Smooth muscle cell (in vitro differentiated cells): Measurements from ENCODE around the gene PLEKHF1. TPM values are rescaled to one million over a fixed set of nuclear protein-coding genes. Genes with fewer than 3 reads are reported as not detected.

Experiments used
- DNase-seq: peaks from one replicate; lab custom pipeline; 2025; ENCODE audit not compliant: unreplicated experiment; lab: John Stamatoyannopoulos, UW
- H2AFZ ChIP-seq: fragments of 200-600 bp; sonication (generic); 2 replicates; pipeline ENCODE4 v1.6.0; 2016; ENCODE audit warnings: antibody characterized with exemption, low read depth, mild to moderate bottlenecking
- H3F3A ChIP-seq: fragments of 200-600 bp; sonication (generic); 2 replicates; pipeline ENCODE4 v1.6.0; 2017; ENCODE audit warnings: antibody characterized with exemption, low read depth
- H3K27ac ChIP-seq: fragments of 200-600 bp; sonication (generic); 2 replicates; pipeline ENCODE4 v1.5.1; 2016; ENCODE audit warnings: low read depth, mild to moderate bottlenecking
- H3K27me3 ChIP-seq: fragments of 200-600 bp; sonication (generic); 2 replicates; pipeline ENCODE4 v1.6.1; 2016; ENCODE audit warnings: low read depth, mild to moderate bottlenecking
- H3K36me3 ChIP-seq: fragments of 200-600 bp; sonication (generic); 2 replicates; pipeline ENCODE4 v1.5.1; 2016; ENCODE audit warnings: low read depth
- H3K4me1 ChIP-seq: fragments of 200-600 bp; sonication (generic); 2 replicates; pipeline ENCODE4 v1.5.1; 2016; ENCODE audit warnings: low read depth
- H3K4me2 ChIP-seq: fragments of 200-600 bp; sonication (generic); 2 replicates; pipeline ENCODE4 v1.6.0; 2016; ENCODE audit warnings: mild to moderate bottlenecking
- H3K4me3 ChIP-seq: fragments of 200-600 bp; sonication (generic); 2 replicates; pipeline ENCODE4 v1.5.1; 2016; ENCODE audit warnings: mild to moderate bottlenecking
- H3K79me2 ChIP-seq: fragments of 200-600 bp; sonication (generic); 2 replicates; pipeline ENCODE4 v1.6.0; 2016; ENCODE audit warnings: low read depth, mild to moderate bottlenecking
- H3K9ac ChIP-seq: fragments of 200-600 bp; sonication (generic); 2 replicates; pipeline ENCODE4 v1.6.0; 2016; ENCODE audit warnings: low read depth
- H3K9me3 ChIP-seq: fragments of 200-600 bp; sonication (generic); replicated peaks from 2 replicates; pipeline ENCODE4 v1.5.1; 2016; ENCODE audit warnings: low read depth
- H4K20me1 ChIP-seq: fragments of 200-600 bp; sonication (generic); 2 replicates; pipeline ENCODE4 v1.6.0; 2016; ENCODE audit warnings: low read depth
- WGBS: methylation state at CpG from one replicate; pipeline ENCODE4 v1.1.7; 2016; ENCODE audit warnings: low lambda C conversion rate; 5-methylcytosine and 5-hydroxymethylcytosine counted together
- polyA plus RNA-seq: library from polyadenylated mRNA; unstranded; fragments of >200 nt; fragmentation: Nextera tagmentation; extraction: Ambion mirVana; gene quantifications from 2 replicates; pipeline ENCODE4 v1.2.1, GENCODE V29; 2016
- total RNA-seq: library from RNA; depleted of rRNA; stranded (reverse); fragments of >200 nt; gene quantifications from 2 replicates; pipeline ENCODE4 v1.2.3, GENCODE V29; 2014
- TF ChIP-seq, protein P1 (sequence below): fragments of 200-600 bp; sonication (generic); IDR thresholded peaks from 2 replicates; pipeline ENCODE4 v1.5.1; 2017; ENCODE audit warnings: borderline replicate concordance, mild to moderate bottlenecking, antibody characterized with exemption; ENCODE audit not compliant: insufficient read depth, poor library complexity, severe bottlenecking

Gene PLEKHF1
- total and polyA plus RNA-seq, 2 experiments from 2014 or later: 2.2 to 4.0 TPM

DNA sequence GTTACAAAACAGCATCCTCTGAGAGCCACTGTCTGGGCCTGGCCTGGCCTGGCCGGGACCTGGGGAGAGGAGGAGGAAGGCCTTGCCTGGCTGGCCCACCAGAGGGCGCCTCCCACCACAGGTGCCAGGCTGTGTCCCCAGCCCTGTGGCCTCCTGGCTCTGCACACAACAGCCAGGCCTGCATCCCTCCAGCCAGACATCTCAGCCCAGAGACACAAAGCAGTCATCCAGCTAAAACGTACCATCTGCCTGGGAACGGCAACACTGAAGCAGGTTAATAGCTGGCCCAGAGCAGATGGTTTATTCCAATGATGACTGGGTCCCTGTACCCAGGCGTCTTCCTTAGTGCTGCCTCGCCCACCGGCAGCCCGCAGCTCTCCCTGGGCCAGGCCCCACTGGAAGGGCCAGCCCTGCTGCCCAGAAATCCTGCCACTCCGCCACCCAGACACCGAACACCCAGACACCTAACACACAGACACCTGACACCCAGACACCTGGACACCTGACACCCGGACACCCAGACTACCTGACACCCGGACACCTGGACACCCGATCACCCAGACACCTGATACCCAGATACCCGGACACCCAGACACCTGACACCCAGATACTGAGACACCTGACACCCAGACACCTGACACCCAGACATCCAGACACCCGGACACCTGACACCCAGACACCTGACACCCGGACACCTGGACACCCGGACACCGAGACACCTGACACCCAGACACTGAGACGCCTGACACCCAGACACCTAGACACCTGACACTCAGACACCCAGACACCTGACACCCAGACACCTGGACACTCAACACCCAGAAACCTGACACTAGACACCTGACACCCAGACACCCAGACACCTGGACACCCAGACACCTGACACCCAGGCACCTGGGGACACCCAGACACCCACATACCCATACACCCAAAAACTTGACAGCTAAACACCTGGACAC lies 29.7 kb downstream of the PLEKHF1 start:
- H3K4me1 ChIP-seq: no peaks in the 10 kb centered on the region
- peak; percentile 47 for DNase-seq
- TF ChIP-seq, protein P1, sequence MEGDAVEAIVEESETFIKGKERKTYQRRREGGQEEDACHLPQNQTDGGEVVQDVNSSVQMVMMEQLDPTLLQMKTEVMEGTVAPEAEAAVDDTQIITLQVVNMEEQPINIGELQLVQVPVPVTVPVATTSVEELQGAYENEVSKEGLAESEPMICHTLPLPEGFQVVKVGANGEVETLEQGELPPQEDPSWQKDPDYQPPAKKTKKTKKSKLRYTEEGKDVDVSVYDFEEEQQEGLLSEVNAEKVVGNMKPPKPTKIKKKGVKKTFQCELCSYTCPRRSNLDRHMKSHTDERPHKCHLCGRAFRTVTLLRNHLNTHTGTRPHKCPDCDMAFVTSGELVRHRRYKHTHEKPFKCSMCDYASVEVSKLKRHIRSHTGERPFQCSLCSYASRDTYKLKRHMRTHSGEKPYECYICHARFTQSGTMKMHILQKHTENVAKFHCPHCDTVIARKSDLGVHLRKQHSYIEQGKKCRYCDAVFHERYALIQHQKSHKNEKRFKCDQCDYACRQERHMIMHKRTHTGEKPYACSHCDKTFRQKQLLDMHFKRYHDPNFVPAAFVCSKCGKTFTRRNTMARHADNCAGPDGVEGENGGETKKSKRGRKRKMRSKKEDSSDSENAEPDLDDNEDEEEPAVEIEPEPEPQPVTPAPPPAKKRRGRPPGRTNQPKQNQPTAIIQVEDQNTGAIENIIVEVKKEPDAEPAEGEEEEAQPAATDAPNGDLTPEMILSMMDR: peak; percentile 77
- no peaks in the 10 kb centered on the region for H3F3A ChIP-seq
- H2AFZ ChIP-seq: no peak overlapping the region
- no peaks in the 10 kb centered on the region for H3K27me3 ChIP-seq
- H3K36me3 ChIP-seq: no peaks in the 10 kb centered on the region
- peaks cover 27% of the 10 kb centered on the region for H4K20me1 ChIP-seq
- no peaks in the 10 kb centered on the region for H3K79me2 ChIP-seq
- WGBS: 78% methylated on average over 19 of the region's 19 CpGs
- no peak overlapping the region for H3K4me2 ChIP-seq
- H3K9me3 ChIP-seq: no peaks in the 10 kb centered on the region
- no peak overlapping the region for H3K4me3 ChIP-seq
- no peak overlapping the region for H3K27ac ChIP-seq
- H3K9ac ChIP-seq: no peak overlapping the region

DNA sequence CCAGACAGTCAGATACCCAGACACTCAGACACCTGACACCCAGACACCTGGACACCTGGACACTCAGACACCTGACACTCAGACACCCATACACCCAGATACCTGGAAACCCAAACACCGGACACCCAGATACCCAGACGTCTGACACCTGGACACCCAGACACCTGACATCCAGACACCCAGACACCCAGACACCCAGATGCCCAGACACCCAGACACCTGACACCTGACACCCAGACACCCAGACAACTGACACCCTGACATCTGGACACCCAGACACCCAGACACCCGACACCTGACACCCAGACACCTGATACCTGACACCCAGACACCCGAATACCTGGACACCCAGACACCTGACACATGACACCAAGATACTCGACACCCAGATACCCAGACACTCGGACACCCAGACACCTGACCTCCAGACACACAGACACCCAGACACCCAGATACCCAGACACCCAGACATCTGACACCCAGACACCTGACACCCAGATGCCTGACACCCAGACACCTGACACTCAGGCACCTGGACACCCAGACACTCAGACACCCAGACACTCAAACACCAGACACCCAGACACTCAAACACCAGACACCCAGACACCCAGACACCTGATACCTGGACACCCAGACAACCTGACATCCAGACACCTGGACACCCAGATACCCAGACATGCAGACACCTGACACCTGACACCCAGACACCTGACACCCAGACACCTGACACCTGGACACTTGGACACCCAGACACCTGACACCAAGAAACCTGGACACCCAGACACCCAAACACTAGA lies 30.7 kb downstream of the PLEKHF1 start:
- Histone ChIP-seq H3K36me3 (no peaks in the 10 kb centered on the region), H3K79me2 (no peaks in the 10 kb centered on the region), H3K4me3 (no peak overlapping the region)

GRCh38 chr19:29696565-29696846 lies 31.2 kb downstream of the PLEKHF1 start:
- Histone ChIP-seq H3K4me3 (no peak overlapping the region), H3K27me3 (no peaks in the 10 kb centered on the region), H3K9ac (no peak overlapping the region), H3K4me2 (no peak overlapping the region), H3F3A (no peaks in the 10 kb centered on the region), H3K4me1 (no peaks in the 10 kb centered on the region), H2AFZ (no peak overlapping the region), H3K9me3 (no peaks in the 10 kb centered on the region), H3K36me3 (no peaks in the 10 kb centered on the region), H4K20me1 (peaks cover 27% of the 10 kb centered on the region), H3K79me2 (no peaks in the 10 kb centered on the region), H3K27ac (no peak overlapping the region)
- DNase-seq: no peak
- TF ChIP-seq, protein P1: no peak
- 50% methylated on average over 2 of the region's 2 CpGs for WGBS

More for the DNA sequence above, 30.7 kb downstream of the PLEKHF1 start:
- 93% methylated on average over 6 of the region's 6 CpGs for WGBS
- Histone ChIP-seq H3K9ac (no peak overlapping the region), H3K27me3 (no peaks in the 10 kb centered on the region), H2AFZ (no peak overlapping the region), H4K20me1 (peaks cover 27% of the 10 kb centered on the region), H3K4me1 (no peaks in the 10 kb centered on the region), H3K9me3 (no peaks in the 10 kb centered on the region), H3K27ac (no peak overlapping the region), H3F3A (no peaks in the 10 kb centered on the region), H3K4me2 (no peak overlapping the region)
- no peak for DNase-seq
- TF ChIP-seq, protein P1: no peak
